ENCODE measurements around the gene NOX1.

DNA sequence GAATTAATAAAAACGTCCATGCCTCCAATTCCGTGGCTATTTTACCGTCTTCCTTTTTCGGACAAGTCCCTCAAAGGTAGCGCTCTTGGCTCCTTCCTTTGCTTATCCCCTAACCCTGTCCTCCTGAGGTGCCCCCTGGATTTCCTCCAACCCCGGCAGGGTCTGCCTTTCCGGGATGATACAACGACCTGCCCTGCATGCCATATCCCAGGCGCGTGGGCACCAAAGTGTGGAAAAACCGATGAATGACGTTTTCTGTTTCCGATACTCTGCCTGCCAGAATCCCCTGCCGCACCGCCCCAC lies 54.7 kb downstream of the NOX1 start:
- TF ChIP-seq POLR2A (IDR thresholded peaks at IDR 0.05) (no peak), CTCF (IDR thresholded peaks at IDR 0.05) (no peak)

Data from adrenal gland (tissue), 5 donors.